Activated T-helper 9 cell treated with anti-CD3 and anti-CD28 coated beads, Interleukin-2, amount 50 U/mL, for 16 hours (primary cell): ENCODE results near the gene LIN7A.

Experiments
- DNase-seq: peaks from one replicate; pipeline ENCODE4 v3.0.0-alpha.2; 2020; ENCODE audit warnings: low read depth

Gene LIN7A

DNA sequence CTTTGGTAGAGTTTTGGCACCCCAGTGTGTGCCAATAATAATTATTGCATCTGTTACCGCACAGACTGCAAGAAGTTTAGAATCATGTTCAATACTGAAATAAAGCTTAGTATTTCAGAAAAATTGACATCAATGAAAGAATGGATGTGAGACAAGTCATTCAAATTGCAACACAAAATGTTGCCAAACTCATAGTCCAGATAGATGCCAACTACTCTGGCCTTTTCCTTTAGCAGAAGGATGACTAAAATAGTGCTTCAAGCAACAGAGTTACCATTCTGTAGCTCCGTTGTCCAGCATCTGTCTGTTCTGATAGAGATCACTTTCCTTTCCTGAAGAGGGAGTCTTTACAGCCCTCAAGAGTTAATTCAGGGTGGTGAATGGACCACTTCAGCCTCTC, 77.5 kb downstream of the LIN7A start:
- DNase-seq, result no peak

- no peak for DNase-seq
Observed at GRCh38 chr12:80858356-80858755, 79.4 kb downstream of the LIN7A start.

DNA sequence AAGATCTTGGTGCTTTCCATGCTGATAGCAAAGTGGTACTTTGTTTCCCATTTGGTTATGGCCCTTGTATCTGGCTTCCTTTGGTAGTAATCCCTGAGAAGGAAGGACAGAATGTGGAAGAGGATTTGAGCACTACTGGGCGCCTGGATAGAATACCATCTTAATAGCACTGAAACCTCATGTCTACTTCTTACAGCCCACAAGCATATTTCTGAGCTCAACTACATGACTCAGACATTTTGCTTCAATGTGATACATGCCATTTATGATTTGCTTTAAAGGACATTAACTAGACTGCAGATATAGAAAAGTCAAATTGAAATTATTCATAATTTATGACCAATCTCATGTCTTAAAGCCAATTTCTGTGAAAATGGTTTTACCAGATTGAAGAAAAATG, 80.4 kb downstream of the LIN7A start:
- no peak for DNase-seq

GRCh38 chr12:80849337-80849736, 88.4 kb downstream of the LIN7A start:
- no peak for DNase-seq

- no peak for DNase-seq
Observed at GRCh38 chr12:80848858-80849257, 88.9 kb downstream of the LIN7A start.

- no peak for DNase-seq
Observed at GRCh38 chr12:80847575-80847974, 90.2 kb downstream of the LIN7A start.

- no peak for DNase-seq
Observed at GRCh38 chr12:80846952-80847351, 90.8 kb downstream of the LIN7A start.

DNA sequence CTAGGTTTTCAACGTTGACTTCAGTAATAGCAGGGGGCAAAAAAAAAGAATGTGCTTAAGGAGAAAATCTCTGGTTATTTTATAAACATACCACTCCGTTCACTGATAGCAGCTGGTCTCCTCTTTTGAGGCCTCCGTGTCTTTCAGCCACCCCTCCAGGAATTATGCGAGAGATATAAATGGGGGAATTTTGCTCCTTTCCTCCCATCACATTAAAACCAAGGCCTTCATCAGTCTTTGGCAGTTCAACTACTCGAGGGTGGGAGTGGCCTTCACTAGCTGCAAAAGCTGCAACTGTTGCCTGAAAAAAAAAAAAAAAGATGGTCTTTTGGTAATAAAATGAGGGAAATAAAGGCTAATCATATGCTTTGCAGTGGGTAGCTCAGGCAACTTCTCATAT, 92.1 kb downstream of the LIN7A start:
- DNase-seq, result no peak

DNA sequence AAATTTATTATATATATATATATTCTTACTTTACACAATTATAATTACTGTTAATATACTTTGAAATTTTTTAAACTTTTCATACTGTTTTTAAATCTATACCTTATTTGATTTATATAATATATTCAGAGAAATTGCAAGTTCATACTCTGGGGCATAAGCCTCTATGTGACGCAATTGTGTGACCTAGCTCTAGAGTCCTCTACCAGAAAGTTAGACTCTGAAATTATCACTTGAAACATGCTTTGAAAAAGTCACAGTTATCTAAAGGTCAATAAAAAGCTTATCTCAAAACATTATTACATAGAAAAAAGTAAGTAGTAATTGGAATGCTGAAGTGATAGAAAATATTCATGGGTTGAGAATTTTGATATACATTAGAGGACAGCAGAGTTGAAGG, 93.8 kb downstream of the LIN7A start:
- no peak for DNase-seq

GRCh38 chr12:80838708-80839107, 99.0 kb downstream of the LIN7A start:
- no peak for DNase-seq

DNA sequence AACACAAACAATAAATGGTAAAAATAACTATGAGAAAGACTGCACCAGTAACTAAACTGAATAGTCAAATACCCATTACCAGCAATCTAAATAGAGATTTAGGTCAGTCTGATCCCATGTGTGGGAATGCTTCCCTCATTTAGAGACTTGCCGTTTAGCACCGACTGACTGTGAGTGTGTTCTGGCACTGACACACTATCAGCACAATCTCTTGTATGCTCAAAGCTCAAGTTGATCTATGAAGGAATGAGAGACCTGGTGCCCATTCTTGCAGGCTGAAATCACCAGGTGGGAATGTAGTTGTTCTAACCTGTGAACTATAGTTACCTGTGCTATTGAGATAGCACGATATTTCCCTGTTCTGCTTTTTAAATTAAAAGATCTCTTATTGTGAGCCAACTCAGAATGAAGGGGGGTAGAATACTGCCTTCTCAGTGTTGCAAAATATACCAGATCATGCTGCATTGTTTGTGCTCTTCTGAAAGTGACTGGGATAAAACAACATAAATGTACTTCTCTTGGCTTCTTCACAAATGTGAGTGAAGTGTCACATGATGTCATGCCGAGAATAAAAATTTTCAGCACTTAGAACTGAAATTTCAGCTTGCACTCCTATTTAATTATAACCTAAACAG, 99.6 kb downstream of the LIN7A start:
- DNase-seq, result no peak

- no peak for DNase-seq
Observed at GRCh38 chr12:80837342-80837978, 100.3 kb downstream of the LIN7A start.

DNA sequence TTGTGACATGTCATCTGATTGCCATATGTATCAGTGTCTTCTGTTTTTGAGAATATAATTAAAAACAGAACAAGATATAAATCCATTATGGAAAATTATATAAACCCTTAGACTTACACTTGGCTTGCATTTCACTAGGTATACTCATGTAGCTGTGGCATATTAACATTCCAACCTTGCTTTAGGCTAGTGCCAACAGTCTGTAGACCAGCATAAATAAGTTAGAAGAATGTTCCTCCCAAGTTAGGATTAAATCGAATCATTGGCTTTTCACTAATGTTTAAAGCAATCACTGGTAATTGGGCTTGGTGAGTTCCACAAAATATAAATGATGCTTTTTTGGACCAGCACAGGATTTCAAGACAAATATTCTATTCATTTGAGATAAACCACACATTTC, 103.0 kb downstream of the LIN7A start:
- no peak for DNase-seq

DNA sequence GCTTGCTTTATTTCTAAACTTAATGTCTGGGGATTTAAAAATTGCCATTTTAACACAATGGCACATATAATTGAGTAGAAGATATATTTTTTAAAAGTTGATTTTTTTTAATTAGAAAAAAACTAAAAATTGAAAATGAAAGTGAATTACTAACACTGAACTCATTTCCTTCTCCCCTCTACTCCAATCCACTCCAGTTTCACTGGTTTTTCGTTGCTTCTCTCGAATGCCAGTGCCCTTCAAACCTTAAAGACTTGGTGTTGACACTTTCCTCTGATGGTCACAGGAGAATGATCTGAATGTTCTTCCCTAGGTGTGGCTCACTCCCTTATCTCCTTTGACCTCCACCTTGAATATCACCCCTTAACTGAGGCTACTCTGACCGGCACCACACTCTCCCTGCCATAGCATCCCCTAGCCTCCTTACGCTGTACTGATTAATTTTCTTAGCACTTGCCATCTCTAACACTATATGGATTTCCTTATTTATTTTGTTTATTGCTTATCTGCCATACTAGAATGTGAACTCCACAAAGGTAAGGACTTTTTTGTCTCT, 107.1 kb downstream of the LIN7A start:
- no peak for DNase-seq

DNA sequence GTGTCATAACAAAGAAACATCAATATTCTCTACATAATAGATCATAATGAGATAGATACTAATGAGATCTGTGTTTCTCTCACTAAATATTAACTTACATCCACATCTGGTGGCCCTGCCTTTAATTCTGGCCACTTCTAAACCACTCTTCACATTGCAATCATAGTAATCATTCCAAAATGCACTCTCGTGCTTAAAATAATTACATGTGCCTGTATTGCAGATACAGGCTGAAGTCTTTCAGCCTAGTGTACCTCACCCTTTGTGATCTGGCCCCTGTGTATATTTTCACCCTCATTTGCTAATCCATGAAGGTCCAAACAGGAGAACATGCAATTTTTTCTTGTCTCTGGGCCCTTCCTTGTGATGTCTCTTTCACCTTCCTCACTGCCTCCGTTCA, 108.0 kb downstream of the LIN7A start:
- no peak for DNase-seq

DNA sequence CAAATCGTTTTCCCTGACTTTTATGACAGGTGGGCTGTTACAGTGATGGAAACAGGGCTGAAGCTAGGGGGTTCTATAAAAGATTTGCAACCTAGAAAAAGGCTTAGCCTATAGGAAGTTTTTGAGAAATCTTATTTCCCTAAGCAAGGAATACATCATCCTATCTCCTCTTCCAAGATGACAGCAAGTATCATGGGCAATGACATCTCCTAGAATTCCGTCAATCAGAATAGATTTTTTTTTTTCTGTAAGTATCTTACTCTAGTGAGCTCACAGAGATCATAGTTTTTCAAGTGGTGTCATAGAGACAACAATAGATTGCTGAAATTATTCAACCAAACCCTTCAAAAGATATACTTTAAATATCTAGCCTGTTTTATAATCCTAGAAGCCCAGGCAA, 112.2 kb downstream of the LIN7A start:
- DNase-seq, result no peak

DNA sequence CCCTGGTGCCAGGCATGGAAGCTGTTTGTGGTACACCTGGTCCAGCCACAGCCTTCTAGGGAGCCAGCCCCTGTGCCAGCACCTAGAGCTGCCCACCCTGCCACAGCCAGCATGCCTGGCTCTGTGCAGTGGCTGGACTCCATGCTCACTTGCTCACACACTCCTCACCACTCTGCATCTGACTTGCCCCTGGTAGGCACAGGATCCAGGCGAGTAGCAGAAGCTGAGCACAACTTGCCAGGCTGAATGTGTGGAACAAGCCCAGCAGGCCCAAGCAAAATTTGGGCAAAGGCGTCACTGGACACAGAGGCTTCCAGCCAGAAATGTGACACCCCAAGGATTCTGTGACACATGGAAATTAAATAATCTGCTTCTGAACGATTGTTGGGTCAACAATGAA, 114.3 kb downstream of the LIN7A start:
- no peak for DNase-seq

DNA sequence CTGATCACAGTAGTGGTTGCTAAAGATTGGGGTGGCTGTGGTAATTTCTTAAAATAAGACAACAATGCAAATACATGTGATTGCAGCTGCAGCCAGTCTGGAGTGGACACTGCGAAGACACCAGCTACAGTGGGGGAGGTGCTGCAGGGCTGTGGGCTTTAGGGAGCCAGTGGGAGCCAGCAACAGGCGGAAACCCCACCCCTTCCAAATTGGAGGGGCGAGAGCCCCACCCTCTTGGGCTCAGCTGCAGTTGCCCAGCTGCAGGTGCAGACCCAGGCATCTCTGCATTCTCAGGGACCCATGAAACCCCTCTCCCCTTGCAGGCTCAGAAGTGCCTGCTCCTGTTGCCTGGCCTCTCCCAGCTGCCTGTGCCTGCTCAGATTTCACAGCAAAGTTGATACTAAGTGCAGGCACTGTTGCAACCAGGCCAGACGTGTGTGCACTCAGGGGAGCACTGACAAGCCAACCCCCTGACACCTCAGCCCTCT, 116.2 kb downstream of the LIN7A start:
- DNase-seq, result no peak

DNA sequence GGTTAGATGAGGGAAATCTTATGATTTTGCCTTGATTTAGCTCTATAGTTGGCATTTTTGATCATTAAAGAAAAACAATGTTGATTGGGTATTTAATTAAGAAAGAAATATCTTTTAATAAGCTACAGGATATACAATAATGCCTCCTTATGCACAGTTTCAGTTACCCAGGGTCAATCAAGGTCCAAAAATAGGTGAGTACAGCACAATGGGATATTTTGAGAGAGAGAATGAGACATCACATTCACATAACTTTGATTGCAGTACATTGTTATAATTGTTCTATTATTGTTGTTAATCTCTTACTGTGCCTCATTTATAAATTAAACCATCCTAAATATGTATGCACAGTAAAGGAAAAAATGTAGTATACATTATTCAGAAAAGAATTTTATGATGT, 118.9 kb downstream of the LIN7A start:
- no peak for DNase-seq

DNA sequence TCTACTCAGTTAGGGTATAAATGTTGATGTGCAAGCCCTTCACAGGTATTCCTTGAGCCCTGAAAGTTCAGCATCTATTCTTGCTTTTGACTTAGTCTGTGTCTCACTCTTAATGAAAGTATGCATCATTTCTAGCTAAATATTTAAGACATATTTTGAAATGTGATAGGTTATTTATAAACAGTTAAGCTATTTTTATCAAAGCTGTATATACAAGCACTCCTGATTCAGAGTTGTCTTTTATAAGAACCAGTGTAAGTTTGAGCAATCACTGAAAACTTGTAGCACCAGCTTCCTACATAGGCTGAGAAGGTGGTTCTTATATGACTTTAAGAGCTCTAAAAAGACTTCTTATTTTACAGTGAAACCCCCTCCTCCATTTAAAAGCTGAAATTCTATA, 122.4 kb downstream of the LIN7A start:
- no peak for DNase-seq

GRCh38 chr12:80814453-80814852, 123.3 kb downstream of the LIN7A start:
- DNase-seq, result no peak

DNA sequence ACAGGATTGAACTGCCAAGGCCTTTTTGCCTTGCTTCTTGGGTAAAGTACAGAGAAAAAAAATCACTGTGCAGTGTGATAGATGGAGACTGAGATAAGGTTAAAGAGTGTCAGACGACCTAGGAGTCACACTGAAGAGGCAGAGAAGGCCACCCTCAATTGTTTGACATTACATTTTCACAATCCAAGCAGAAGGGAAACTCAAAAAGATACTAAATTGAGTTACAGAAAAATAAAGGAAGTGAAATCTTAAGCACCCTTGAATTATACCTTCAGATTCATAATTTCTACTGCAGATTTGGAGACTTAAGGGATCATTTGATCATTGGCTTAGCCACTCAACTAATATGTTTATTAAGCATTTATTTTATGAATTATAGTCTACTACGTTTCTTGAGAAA, 123.9 kb downstream of the LIN7A start:
- DNase-seq, result no peak

- DNase-seq, result no peak
Observed at GRCh38 chr12:80811957-80812708, 125.6 kb downstream of the LIN7A start.
